ENCODE measurements around the gene TBC1D26.
"Not testable (repeated sequence)": the region's sequence is repeated elsewhere in the genome, so short reads cannot be mapped to it uniquely, and the experiment has no call there.

The TBC1D26 gene

DNA sequence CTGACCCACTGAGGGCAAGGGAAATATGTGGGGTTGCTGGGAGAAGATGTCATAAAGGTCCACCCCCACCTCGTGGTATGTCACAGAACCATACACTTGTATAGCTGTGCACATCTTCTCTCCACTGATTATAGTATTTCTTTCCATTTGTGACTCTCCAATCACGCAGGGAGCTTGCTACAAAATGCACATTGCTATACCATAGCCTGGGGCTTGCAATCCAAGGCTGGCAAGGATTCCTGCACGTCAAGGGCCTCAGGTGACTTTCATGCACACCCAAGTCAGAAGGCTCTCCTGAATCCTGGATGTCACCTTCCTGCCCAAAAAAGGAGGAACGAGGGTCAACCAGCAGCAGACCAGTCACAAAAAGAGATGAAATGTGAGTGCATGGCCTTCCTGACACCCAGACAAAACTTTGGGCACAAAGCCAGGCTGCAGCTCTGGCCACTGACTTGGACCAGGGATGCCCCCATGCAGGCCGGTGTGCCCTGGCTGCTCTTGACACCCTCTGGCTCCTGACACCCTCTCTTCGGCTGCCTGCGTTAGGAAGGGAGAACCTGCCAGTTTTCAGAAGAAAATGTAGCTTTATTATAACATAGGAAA lies 12.1 kb downstream of the TBC1D26 start:
- DNase-seq: no peak

DNA sequence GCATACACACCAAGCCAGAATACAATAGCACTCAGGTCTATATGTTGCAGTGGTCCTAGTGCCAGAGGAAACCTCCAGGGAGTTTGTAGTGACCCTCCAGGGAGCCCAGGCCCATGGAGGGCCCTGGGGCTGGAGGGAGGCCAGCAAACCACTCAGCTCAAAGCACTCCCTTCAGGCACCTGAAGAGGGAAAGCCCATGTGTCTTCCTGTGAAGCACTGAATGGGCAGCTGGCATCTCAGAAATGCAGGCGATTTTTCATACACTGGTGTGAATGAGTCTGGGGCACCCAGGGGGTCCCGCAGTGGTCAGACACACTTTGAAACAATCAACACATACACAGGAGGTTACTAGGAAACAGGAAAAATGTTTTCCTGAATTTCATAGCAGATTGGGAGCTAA lies 12.8 kb downstream of the TBC1D26 start:
- DNase-seq: no peak

GRCh38 chr17:15749403-15749802 lies 17.3 kb downstream of the TBC1D26 start:
- DNase-seq: not testable (repeated sequence)

GRCh38 chr17:15768865-15769533 lies 36.9 kb downstream of the TBC1D26 start:
- DNase-seq: not testable (repeated sequence)

DNA sequence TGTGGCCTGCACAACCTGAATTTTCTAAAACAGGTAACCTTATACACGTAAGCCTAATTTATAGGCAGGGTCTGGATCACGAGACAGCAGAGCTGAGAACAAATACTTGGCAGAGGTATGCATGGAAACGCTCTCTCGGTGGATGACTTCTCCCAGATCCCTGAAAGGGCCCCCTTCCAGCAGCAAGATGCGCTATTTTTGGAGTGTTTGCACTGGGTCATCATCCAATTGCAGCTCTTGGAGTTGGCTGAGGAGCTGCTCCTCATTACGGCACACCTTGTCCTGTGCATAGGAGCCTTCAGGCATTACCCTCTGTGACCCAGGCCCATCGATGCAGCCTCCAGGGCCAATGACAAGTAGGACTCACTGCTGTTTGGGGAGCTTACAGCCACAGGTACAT lies 38.6 kb downstream of the TBC1D26 start:
- not testable (repeated sequence) for DNase-seq

DNA sequence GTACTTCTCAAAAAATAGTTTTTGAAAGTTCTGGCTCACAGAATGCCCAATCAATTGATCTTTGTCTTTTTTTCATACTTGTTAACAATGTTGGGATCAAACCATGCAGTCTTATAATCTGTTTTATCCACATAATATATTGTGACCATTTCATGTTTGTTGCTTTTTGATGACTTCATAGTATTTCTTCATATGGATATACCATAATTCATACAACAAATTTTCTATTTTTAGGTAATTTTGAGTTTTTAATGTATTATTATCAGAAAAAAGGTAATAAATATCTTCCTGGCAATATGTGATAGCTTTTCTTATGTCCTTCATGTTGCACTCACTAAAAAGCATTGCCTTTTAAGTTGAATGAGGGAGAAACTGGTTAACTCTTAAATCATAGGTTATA lies 44.8 kb downstream of the TBC1D26 start:
- DNase-seq: no peak

- DNase-seq: no peak
These were observed 45.2 kb downstream of the TBC1D26 start for GRCh38 chr17:15777297-15777696.

DNA sequence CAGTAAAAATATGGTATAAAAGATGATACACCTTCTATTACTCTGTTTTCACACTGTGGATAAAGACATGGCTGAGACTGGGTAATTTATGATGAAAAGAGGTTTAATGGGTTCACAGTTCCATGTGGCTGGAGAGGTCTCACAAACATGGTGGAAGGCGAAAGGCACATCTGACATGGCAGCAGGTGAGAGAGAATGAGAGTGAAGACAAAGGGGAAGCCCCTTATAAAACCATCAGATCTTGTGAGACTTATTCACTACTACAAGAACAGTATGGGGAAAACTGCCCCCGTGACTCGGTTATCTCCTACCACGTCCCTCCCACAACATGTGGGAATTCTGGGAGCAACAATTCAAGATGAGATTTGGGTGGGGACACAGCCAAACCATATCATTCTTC lies 45.6 kb downstream of the TBC1D26 start:
- no peak for DNase-seq

- DNase-seq: no peak
These were observed 47.0 kb downstream of the TBC1D26 start for GRCh38 chr17:15779119-15779518.

DNA sequence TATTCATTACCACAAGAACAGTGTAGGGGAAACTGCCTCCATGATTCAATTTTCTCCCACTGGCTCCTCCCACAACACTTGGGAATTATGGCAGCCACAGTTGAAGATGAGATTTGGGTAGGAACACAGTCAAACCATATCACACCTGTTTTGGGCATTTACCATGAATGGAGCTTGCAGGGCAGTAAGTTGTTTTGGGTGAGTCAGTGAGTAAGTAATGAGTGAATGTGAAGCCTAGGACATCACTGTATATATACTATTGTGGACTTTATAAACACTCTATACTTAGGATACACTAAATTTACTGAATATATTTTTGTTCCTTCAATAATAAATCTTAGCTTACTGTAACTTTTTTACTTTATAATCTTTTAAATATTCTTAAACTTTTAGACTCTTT lies 48.1 kb downstream of the TBC1D26 start:
- DNase-seq: no peak

DNA sequence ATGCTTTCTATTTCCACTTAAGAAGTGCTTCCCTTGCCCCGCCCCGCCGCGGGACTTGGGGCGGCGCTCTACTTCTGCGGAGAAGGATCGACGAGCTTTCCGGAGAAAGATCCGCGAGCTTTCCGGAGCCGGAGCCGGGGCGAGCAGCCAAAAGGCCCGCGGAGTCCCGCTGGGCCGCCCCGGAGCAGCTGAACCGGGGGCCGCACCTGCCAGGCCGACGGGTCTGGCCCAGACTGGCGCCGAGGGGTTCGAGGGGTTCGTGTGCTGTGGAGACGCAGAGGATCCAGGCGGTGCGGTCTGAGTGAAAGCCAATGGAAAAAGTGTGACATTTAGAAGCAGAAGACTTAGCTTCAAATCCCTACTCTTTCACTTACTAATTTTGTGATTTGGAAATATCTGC lies 50.8 kb downstream of the TBC1D26 start:
- peak; percentile 35 for DNase-seq

- DNase-seq: no peak
These were observed 51.4 kb downstream of the TBC1D26 start for GRCh38 chr17:15783461-15783860.

DNA sequence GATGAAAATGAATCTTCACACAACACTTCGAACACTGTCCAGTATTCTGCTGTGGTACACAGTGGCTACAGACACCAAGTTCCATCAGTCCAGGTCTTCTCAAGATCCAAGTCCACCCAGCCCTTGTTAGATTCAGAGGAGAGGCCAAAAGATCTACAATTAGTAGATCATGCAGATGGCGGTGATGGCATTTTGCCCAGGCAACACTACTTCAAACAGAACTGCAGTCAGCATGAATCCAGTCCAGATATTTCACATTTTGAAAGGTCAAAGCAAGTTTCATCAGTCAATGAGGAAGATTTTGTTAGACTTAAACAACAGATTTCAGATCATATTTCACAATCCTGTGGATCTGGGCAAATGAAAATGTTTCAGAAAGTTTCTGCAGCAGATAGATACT lies 52.3 kb downstream of the TBC1D26 start:
- DNase-seq: not testable (repeated sequence)

GRCh38 chr17:15787363-15788075 lies 55.4 kb downstream of the TBC1D26 start:
- DNase-seq: not testable (repeated sequence)

- not testable (repeated sequence) for DNase-seq
These were observed 56.3 kb downstream of the TBC1D26 start for GRCh38 chr17:15788365-15788764.
